IPS-18a (cell line): ENCODE data around the gene NR5A1.

Experiments used
- H3K27ac ChIP-seq: one replicate; pipeline ENCODE4 v1.5.1; 2013; ENCODE audit warnings: low read length
- H3K27me3 ChIP-seq: one replicate; pipeline ENCODE4 v1.6.1; 2013; ENCODE audit warnings: mild to moderate bottlenecking, low read length; ENCODE audit not compliant: control insufficient read depth, insufficient read depth
- H3K36me3 ChIP-seq: one replicate; pipeline ENCODE4 v1.6.1; 2013; ENCODE audit warnings: low read depth, low read length; ENCODE audit not compliant: control insufficient read depth
- H3K4me1 ChIP-seq: one replicate; pipeline ENCODE4 v1.6.1; 2013; ENCODE audit warnings: low read depth, low read length; ENCODE audit not compliant: control insufficient read depth
- H3K4me3 ChIP-seq: one replicate; pipeline ENCODE4 v1.5.1; 2013; ENCODE audit warnings: low read length
- H3K9ac ChIP-seq: one replicate; pipeline ENCODE4 v1.6.1; 2013; ENCODE audit warnings: mild to moderate bottlenecking, low read length, moderate library complexity
- H3K9me3 ChIP-seq: one replicate; pipeline ENCODE4 v1.6.1; 2013; ENCODE audit warnings: low read depth, low read length; ENCODE audit not compliant: control insufficient read depth

Gene NR5A1

DNA sequence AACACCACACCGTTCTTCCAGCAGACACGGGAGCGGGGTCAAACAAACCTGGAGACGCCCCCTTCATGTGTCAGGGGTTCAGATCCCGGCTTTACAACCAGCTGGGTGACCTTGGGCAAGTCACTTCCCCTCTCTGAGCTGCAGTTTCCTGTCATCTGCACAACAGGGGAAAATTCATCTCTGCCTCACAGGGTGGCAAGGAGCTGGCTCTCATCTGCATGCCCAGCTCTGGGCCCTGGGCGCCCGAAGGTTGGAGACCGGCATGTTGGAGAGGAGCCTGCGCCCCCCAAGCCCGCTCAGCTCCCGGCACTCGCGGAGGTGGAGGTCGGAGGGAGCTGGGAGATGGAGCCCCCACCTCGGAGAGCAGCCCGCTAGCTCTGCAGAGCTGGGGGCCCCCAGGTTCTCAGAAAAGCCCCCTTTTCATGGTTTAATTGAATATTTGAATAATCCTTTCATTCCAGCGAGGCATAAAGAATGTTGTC, 20.4 kb downstream of the NR5A1 start:
- no peak overlapping the region for H3K9ac ChIP-seq
- no peak overlapping the region for H3K4me3 ChIP-seq
- H3K4me1 ChIP-seq: peaks cover 9% of the 10 kb centered on the region
- no peaks in the 10 kb centered on the region for H3K9me3 ChIP-seq
- peaks cover 10% of the 10 kb centered on the region for H3K27me3 ChIP-seq
- no peak overlapping the region for H3K27ac ChIP-seq
- H3K36me3 ChIP-seq: no peaks in the 10 kb centered on the region

DNA sequence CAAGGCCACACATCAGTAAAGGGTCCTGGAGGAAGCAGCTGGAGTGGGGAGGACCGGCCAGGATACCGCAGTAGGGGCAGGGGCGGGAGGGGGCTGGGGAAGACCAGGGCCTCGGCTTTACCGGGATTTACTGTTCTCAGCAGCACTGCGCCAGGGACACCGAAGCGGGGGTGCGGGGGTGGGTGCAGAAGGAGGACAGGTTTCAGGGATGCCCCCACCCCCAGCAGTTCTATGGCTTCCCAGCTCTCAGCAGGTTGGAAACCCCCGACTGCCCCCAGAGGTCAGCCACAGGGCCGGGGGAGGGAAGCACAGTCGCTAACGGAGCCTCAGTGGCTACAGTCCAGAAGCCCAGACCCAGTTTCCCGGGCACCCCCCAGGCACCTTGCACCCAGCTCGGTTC, 21.3 kb downstream of the NR5A1 start:
- no peak overlapping the region for H3K9ac ChIP-seq
- peaks cover 15% of the 10 kb centered on the region for H3K27me3 ChIP-seq
- no peaks in the 10 kb centered on the region for H3K36me3 ChIP-seq
- no peak overlapping the region for H3K27ac ChIP-seq
- H3K9me3 ChIP-seq: no peaks in the 10 kb centered on the region
- peaks cover 10% of the 10 kb centered on the region for H3K4me1 ChIP-seq
- H3K4me3 ChIP-seq: no peak overlapping the region

DNA sequence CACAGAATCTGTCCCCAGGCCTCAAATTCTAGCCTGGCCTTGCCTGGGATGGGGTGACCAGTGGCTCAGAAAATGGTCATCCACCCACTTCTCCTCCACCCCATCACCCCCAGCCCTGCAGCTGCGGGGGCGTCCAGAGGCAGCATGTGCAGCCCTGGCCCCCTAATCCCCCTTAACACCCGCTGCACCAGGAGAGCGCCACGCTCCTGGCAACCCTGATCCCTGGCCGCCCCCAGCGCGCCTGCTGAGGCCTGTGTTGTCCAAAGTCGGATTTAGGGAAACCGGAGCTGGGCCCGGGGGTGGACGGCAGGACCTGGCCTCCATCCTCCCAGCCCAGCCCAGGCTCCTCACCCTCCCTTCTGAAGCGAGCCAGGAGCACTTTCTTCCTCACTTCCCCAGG, 22.0 kb downstream of the NR5A1 start:
- H3K4me3 ChIP-seq: no peak overlapping the region
- peaks cover 18% of the 10 kb centered on the region for H3K27me3 ChIP-seq
- H3K4me1 ChIP-seq: peaks cover 12% of the 10 kb centered on the region
- H3K9ac ChIP-seq: no peak overlapping the region
- H3K36me3 ChIP-seq: no peaks in the 10 kb centered on the region
- no peak overlapping the region for H3K27ac ChIP-seq
- H3K9me3 ChIP-seq: no peaks in the 10 kb centered on the region

DNA sequence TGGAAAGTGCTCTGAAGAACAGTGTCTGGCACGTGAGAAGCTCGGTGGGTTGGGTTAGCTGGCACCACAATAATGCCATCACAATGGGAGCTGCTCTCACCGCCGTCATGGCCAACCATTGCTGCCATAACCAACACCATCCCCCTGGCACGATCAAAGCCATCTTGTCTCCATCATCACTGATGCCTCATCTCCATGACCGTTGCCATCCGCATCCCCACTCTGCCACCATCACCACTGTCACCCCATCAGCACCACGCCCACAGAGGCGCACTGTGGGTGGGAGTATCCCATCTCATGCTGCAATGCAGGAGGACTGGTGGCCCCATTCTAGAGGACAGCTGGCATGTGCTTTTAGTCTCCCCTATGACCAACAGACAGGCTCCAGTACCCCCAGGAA, 23.7 kb downstream of the NR5A1 start:
- Histone ChIP-seq H3K4me3 (no peak overlapping the region), H3K36me3 (no peaks in the 10 kb centered on the region), H3K27ac (no peak overlapping the region), H3K4me1 (peaks cover 16% of the 10 kb centered on the region), H3K27me3 (peaks cover 35% of the 10 kb centered on the region), H3K9ac (no peak overlapping the region), H3K9me3 (no peaks in the 10 kb centered on the region)

DNA sequence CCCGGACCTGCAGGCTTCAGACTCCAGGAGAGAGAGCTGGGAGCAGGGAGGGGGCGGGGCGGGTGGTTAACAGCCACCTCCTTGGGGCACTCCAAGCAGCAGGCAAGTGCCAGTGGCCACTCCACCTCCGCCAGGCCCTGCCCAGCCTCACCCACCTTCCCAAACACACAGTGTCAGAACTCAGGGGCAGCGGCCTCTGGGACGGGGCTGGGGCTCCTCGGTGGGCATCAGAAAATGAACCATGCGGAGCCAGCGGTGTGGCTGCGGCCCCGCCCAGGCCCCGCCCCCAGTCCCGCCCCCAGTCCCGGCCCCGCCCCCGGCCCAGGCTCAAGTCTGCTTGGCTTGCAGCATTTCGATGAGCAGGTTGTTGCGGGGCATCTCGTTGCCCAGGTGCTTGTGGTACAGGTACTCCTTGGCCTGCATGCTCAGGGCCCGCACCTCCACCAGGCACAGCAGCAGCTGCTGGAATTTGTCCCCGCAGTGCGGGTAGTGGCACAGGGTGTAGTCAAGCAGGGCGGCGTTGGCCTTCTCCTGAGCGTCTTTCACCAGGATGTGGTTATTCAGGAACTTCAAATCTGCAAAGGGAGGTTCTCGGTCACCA, 24.7 kb downstream of the NR5A1 start:
- Histone ChIP-seq H3K4me3 (peak overlapping the region; percentile 23), H3K27me3 (peaks cover 42% of the 10 kb centered on the region), H3K9ac (no peak overlapping the region), H3K4me1 (peaks cover 21% of the 10 kb centered on the region), H3K27ac (no peak overlapping the region), H3K9me3 (no peaks in the 10 kb centered on the region), H3K36me3 (no peaks in the 10 kb centered on the region)

DNA sequence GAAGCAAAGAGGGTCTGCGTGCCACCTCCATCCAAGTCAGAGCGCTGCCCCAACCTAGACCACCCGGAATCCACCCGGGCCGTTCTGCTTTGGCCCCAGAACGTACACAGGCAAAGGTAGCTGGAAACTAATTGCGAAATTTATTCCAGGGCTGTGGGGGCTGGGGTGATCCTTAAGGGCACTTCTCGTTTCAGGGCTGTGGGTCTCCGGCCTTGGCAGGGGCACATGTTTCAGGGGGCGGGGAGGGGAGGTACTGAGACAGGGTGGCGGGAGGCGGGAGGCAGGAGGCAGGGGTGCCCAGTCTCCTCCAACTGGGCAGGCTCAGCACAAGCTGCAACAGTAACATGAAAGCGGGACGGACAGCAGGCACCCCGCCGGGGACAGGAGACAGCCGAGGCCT, 26.1 kb downstream of the NR5A1 start:
- no peak overlapping the region for H3K9ac ChIP-seq
- H3K27me3 ChIP-seq: peaks cover 50% of the 10 kb centered on the region
- no peaks in the 10 kb centered on the region for H3K9me3 ChIP-seq
- no peaks in the 10 kb centered on the region for H3K36me3 ChIP-seq
- no peak overlapping the region for H3K4me3 ChIP-seq
- peaks cover 20% of the 10 kb centered on the region for H3K4me1 ChIP-seq
- H3K27ac ChIP-seq: no peak overlapping the region

DNA sequence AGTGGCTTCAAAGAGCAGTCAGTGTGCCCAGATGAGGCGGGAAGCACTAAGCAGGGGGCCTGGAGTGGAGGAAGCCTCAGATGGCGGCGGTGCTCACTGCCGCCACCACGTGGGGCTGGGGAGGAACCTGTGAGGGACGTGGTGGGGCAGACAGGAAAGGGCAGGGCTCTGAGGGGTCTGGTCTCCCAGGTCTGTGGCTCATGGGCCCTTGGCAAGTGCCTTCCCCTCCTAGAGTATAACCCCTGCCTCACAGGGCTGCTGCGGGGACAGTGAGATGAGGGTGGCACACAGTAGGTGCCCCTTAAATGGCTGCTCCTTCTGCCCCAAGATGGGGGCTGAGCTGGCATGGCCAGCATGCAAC, 26.6 kb downstream of the NR5A1 start:
- Histone ChIP-seq H3K36me3 (no peaks in the 10 kb centered on the region), H3K27ac (no peak overlapping the region), H3K4me1 (peaks cover 20% of the 10 kb centered on the region), H3K4me3 (no peak overlapping the region), H3K9me3 (no peaks in the 10 kb centered on the region), H3K9ac (no peak overlapping the region), H3K27me3 (peaks cover 54% of the 10 kb centered on the region)

DNA sequence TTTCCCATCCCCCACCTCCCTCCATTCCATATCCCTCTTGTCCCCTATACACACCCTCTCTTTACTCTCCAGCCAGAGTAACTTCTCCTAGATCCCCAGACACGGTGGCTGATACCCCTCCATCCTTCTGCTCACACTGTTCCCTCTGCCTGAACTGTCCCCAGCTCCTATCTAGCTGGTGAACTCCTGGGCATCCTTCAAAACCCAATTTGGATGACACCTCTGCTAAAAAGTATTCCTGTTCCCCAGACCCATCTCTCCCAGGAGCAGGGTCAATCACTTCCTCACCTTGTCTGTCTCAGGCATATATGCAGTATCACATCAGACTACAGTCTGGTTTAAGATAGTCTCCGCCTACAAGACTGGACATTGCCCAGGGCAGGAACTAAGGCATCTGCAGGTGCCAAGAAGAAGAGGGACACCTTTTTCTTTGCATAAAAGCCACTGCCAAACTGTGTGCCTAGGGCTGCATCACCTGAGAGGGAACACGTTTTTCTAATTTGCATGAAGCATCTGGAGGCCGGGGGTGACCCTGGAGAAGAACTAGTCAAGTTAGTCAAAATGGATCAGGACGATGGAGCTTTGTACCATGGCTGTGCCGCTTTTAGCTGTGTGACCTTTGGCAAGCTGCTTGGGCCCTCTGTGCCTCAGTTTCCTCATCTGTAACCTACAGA, 27.1 kb downstream of the NR5A1 start:
- Histone ChIP-seq H3K27ac (no peak overlapping the region), H3K36me3 (no peaks in the 10 kb centered on the region), H3K4me1 (peaks cover 20% of the 10 kb centered on the region), H3K4me3 (no peak overlapping the region), H3K9me3 (no peaks in the 10 kb centered on the region), H3K27me3 (peaks cover 54% of the 10 kb centered on the region), H3K9ac (no peak overlapping the region)

DNA sequence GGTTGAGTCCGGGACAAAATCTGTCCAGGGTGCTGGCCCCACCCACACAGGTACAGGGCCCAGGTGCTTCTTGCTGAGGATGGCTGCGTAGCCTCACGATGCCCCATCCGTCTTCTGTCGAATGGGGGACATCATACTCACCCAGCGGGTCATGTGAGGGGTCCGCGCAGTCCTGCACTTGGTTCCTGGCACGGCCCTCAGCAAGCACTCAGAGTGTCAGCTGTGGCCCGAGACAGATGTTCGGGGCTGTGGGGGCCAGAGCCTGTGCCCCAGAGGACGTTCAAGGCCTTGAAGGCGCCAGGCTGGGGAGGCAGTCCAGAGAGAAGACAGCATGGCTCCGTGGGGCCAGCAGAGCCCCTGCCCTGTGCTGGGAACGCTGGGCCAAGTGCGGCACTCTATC, 27.8 kb downstream of the NR5A1 start:
- peaks cover 20% of the 10 kb centered on the region for H3K4me1 ChIP-seq
- peaks cover 54% of the 10 kb centered on the region for H3K27me3 ChIP-seq

DNA sequence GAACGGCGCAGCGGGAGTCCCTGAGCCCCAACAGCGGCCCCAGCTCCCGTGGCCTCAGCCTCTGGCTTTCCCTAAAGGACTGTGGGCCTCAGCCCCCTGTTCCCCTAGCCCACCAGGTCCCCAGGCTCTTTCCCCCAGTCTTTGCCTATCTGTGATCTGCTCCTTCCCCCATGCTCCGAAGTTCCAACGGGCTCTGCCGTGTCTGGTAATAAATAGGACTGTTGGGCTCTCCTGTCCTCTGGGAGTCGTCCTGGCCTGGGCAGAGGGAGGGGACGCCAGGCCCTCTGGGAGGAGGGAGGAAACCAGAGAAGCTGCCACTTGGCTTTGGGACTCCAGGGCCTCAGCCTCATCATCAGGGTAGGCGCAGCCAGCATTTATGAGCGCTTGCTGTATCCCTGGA, 28.8 kb downstream of the NR5A1 start:
- no peaks in the 10 kb centered on the region for H3K36me3 ChIP-seq
- H3K9me3 ChIP-seq: no peaks in the 10 kb centered on the region
- no peak overlapping the region for H3K27ac ChIP-seq
- H3K4me3 ChIP-seq: peak overlapping the region; percentile 39
- H3K9ac ChIP-seq: no peak overlapping the region
- H3K27me3 ChIP-seq: peaks cover 54% of the 10 kb centered on the region
- H3K4me1 ChIP-seq: peaks cover 20% of the 10 kb centered on the region

More for the DNA sequence above, 27.8 kb downstream of the NR5A1 start:
- Histone ChIP-seq H3K27ac (no peak overlapping the region), H3K9ac (no peak overlapping the region), H3K9me3 (no peaks in the 10 kb centered on the region), H3K4me3 (no peak overlapping the region), H3K36me3 (no peaks in the 10 kb centered on the region)

DNA sequence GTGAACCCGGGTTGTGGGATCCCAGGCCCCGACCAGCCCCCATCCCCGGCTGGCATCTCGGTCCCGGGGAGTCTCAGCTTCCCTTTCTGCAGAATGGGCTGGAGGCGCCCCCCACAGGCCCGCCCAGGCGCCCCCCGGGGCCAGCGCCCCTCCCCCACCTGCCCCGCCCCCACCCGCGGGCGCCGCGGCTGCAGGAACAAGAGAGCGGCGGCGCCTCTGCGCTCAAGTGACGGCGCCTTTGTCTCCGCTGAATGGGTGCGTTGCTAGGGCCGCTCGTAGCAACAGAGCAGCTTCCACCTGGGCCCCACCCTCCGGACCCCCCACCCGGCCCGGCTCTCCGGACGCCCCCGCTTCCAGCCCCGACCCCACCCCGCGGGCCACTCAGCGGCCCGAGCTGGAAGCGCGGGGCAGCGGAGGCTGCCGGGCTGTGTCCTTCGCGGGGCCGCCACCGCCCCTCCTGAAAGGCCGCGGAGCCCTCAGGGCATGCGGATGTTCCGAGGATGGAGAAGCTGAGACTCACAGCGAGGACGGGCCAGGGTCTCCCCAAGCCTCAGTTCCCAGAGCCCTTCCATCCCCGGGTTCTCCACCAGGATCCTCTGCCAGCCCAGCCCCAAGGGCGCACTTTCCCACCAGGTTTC, 29.4 kb downstream of the NR5A1 start:
- H3K9ac ChIP-seq: no peak overlapping the region
- peaks cover 20% of the 10 kb centered on the region for H3K4me1 ChIP-seq
- peaks cover 54% of the 10 kb centered on the region for H3K27me3 ChIP-seq
- H3K27ac ChIP-seq: no peak overlapping the region
- H3K36me3 ChIP-seq: no peaks in the 10 kb centered on the region
- no peaks in the 10 kb centered on the region for H3K9me3 ChIP-seq
- H3K4me3 ChIP-seq: peak overlapping the region; percentile 39
